ENCODE measurements around the gene GJB2.

GJB2 gene

GRCh38 chr13:20192836-20193161 lies at the start of gene GJB2:
GJB2 (minus strand) TSS chr13:20192938; CDS start chr13:20189581, 3,357 bp downstream.
- DNase-seq: peak; percentile 22

DNA sequence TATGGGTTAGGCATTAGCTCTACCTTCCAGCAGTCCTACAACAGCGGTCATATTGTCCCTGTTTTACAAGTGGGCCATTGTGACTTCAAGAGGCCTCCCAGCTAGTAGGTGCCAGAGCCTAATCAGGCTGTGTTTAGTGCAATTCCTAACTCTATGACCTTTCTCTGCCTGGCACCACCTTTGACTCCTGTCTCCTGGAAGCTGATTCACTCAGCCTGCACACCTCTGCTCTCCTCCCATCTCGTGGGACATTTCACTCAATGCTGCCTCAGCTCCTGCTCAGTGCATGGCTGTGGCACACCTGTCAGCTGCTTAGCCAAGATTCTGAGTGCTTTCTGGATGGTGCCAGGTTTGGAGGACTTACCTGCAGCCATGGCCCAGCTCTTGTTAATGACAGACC lies 48.9 kb upstream of the GJB2 start:
- DNase-seq: no peak

GRCh38 chr13:20239748-20240147 lies 47.0 kb upstream of the GJB2 start:
- DNase-seq: no peak

DNA sequence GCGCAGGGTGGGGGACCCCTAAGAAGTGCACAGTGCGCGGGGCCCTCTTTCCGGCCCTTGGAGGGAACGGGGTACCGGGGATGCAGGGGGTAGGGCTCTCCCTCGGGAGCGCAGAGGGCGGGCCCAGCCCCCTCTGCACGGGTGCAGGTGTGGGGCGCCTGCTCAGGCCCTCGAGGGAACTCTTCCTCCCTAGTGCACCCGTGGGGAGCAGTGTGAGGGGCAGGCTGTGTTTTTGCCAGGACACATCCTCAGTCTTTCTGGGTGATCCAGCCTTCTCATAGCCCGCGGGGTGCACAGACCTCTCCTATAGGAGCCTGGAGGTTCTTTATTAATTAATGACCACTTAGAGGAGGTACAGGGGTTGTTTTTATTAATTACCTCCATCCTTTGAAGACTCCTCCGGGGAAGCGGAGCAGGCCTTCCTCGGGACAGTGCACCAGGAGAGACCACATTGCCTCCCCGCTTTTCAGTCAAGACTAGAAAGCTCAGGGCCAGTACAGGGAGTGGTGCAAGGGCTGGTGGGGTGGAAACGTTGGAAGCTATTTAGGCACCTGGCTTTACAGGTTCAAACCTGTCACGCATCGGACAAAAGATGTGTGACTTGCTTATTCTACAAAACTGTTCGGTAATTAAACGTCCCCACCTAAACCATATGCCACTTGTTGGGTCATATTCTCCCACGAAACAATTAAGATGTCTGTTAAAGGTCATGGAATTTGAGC lies 40.0 kb upstream of the GJB2 start:
- DNase-seq: no peak

DNA sequence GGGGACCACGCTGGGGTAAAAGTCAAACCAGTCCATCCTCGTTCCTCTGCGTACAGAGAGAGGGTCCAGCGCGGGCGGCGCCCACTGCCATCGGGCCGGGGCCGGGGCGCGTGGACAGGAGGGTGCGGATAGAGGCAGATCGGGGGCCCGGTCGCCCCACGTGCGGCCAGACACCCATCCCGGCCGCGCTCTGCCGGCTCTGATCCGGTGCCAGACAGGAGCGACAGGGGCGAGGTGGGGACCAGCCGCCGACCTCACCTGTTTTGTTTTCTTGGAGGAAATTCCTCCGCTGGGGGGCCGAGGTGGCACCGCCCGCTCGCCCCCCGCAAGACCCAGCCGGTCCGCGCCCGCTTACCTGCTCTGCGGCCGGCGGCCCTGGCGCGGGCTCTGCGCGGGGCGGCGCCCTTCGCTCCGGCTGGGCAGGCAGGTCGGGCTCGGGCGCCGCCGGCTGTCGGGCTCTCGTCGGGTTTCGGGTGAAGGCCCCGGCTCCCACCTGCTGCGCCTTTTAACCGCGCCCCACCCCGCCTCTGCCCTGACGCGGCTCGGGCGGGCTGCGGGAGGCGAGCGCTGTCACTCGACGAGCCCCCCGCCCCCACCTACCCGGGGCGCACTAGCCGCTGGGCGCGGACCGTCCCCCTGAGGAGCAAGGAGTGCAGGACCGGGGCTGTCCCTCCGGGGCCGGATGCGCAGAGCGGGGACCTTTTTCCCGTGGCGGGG lies 39.3 kb upstream of the GJB2 start, which contains the start of gene GJB6:
Gene GJB6 (minus strand): TSS at position 481 of the 717 bp plus-strand sequence. CDS start 8,839 bp downstream, outside the sequence.
- peak; percentile 37 for DNase-seq

- DNase-seq: peak; percentile 9
These were observed 38.4 kb upstream of the GJB2 start for GRCh38 chr13:20230913-20231838.

DNA sequence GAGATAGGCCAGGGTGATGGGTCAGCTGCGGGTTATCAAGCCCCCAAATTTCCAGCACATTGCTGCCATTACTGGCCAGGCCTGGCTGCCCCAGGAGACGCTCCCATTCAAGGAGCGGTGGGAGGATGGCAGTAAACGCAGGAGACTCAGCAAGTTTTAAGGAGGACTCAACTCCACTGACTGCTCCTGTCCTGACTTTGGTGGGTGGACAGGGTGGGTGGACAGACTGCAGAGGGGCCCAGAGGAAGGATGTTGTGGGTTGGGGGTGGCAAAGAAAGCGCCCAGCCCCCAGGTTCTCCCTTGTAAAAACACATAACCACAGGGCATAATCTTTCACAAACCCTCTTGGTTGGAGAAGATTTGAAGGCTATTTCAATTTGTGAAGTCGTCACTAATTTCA lies 35.0 kb upstream of the GJB2 start:
- no peak for DNase-seq

- no peak for DNase-seq
These were observed 34.5 kb upstream of the GJB2 start for GRCh38 chr13:20227288-20227687.

GRCh38 chr13:20222553-20222952 lies 29.8 kb upstream of the GJB2 start:
- DNase-seq: no peak

- no peak for DNase-seq
These were observed 29.0 kb upstream of the GJB2 start for GRCh38 chr13:20221772-20222171.

DNA sequence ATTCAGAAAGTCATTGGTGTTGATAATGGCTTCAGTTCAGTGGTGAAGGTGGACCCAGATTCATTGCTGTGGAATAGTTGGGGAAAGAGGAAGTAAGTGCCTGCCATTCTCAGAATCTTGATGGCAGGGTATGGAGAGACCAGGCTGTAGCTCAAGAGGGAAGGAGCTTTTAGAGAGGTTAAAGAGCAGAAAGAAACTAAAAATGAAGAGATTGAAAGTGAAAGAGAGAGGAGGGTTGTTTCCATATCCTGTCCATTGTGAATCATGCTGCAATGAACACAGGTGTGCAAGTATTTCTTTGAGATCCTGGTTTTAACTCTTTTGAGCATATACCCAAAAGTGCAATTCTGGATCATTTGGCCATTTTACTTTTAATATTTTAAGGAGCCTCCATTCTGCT lies 26.8 kb upstream of the GJB2 start:
- no peak for DNase-seq

- DNase-seq: no peak
These were observed 24.4 kb upstream of the GJB2 start for GRCh38 chr13:20217168-20217567.

DNA sequence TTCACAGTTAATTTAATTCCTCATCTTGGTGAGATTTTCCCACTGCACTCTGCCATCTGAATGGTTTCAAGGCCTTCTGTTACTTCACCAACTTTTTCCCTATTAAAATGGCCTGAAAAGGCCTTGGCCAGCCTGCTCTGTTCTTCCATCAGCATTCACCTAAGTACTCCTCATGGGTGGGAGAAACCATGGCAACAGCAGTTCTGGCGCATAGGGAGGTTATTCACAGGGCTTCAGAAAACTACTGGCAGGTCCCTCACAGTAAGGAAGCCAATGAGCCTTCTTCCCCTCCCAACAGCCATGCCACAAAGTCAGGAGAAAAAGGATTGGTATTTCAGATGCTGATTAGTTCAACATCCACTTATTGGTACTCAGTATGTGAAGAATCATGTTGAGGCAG lies 17.2 kb upstream of the GJB2 start:
- DNase-seq: no peak

DNA sequence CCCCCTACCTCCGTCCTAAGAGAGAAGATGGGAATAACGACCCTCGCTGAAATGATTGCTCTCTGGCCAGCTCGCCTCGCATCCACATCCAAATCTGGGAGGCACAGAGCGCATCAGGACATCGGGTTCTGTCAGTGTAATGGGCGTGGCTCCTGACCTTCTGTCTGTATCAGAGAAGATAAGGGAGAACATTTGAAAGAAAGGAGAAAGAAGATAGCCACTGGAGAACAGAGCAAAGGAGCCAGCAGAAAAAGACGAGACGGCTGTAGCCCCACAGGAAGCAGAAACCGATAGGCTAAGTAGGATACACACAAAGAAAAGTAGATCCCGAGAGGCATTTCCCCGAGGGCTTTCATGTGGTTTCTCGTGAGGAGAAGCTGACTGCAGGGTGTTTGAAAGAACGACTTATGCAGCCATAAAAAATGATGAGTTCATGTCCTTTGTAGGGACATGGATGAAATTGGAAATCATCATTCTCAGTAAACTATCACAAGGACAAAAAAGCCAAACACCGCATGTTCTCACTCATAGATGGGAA lies 14.0 kb upstream of the GJB2 start:
- no peak for DNase-seq

DNA sequence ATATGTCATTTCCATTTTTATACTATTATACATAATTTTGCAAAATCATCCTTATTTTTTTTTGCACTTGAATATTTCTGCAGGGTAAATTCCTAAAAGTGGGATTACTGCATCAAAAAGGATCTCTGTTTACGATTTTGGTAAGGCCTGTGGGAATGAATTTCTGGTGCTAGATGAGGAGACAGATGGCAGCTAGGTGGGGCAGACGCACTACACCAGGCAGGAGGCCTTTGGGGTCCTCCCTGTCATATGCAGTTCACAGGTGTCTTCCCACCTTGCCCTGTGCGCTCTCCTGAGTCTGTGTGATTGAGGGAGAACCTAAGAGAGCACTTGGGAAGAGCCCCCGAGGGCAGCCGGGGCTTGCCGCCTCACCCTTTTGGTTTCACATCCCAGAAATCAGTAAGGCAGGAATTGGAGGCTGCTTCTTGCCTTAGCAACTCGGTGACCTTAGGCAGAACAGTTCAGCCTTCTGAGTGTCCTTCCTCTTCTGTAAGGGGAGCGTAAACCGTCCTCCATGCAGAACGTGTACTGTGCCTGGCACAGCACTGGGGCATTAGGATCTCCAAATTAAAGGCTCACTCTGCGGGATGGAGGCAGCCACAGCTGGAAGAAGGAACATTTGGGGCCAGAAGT lies 13.4 kb upstream of the GJB2 start:
- DNase-seq: no peak

DNA sequence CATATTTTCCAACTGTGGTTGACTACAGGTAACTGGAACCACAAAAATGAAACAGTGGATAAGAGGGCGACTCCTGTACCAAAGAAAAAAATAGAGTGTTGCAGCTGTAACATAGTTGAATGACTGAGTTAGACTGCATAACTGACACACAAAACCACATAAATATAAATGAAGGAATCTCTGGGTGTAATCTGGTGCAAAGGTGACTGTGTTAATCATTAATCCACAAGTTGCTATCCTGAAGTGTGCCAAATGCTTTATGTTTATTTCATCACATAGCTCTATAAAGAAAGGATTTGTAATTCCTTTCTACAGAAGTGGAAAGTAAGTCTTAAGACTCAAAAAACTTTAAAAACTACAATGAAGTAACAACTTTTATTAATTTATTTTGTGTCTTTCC lies 6.0 kb upstream of the GJB2 start:
- DNase-seq: no peak

DNA sequence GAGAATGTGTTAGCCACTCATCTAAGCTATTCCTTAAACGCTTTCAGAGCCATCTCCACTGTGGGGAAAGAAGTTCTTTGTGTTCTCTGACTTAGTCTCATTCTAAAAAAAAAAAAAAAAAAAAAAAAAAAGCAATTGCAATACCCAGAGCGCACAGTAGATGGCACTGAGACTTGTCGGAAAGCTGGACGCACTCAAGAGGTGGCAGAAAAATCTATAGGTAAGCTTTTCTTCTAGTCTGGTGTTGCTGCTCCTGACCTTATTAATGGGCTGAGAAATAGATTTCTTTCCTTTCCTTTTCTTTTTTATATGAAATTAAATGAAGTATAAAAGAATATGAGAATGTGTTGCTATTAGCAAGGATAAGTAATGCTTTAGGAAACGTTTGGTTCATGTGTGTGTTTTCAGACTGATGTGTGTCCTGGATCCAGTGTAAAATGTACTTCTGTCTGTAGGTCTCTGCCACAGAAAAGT lies 4.7 kb upstream of the GJB2 start:
- no peak for DNase-seq

DNA sequence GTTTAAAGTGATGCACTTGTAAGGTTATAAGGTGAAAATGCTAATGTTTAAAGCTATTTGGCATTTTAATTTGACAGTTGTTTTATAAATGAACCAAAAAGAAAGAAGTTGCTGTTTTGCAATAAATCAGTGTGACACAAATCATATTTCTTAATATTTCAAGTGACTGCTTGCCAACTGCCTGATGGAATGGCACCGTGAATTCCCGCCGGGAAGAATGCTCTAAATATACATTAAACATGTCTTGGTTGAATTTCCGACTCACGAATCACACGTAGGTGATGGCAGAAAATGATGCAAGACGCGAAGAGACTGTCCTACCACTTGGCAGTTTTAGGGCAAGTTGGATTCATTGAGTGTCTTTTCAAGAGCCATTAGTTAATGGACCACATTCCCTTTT lies 3.1 kb upstream of the GJB2 start:
- no peak for DNase-seq

GRCh38 chr13:20193907-20194631 lies 1.3 kb upstream of the GJB2 start:
- DNase-seq: no peak

DNA sequence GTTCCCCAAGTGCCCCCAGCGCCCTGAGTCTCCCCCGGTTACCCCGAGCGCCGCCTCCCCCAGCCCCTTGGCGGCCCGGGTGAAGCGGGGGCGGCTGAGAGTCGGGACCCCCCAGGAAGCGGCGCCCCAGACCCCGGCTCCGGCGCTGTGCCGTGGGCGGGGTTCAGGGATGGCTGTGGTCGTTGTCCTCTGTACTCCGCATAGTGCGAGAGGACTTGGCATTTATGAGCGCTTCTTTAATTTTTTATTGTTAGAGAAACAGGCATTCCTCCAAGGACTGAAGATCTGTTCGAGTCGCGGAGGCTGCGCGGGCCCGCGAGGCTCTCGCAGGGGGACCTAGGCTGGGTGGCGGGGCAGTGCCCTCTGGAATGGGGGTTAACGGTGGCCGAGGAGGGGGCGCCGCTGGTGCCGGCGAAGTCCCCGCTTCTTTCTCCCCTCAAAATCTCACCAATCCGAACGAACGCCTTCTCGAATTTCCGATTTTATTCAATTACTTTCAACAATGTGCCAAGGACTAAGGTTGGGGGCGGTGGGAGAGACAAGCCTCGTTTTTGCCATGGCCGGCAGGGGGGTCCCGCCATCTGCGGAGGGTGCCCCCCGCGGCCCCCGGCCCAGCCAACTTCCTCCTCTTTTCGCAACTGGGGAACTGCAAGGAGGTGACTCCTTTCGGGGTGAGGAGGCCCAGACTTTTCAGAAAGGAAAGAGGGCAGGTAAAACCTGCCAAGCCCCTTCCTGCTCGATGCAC lies 596 bp upstream of the GJB2 start:
- no peak for DNase-seq

All from stimulated activated CD4-positive, alpha-beta T cell treated with anti-CD3 and anti-CD28 coated beads, Interleukin-12 subunit alpha, Interleukin-12 subunit beta, amount 100 ng/mL, for 4 hours (primary cell).